ENCODE results near the gene TNFRSF8. TPM values are rescaled to one million over a fixed set of nuclear protein-coding genes. Genes with fewer than 3 reads are reported as not detected.

TNFRSF8 gene
- total RNA-seq, 1 experiment from 2014 or later = 2.9 TPM

GRCh38 chr1:12174924-12175810, 112.1 kb downstream of the TNFRSF8 start:
- no peak overlapping the region for H3K27ac ChIP-seq (ENCODE audit: insufficient read length, low read depth, low read length)
- H4K20me1 ChIP-seq (ENCODE audit: control insufficient read depth, insufficient read depth, insufficient read length) = no peaks in the 10 kb centered on the region

More at GRCh38 chr1:12174924-12175810, 112.1 kb downstream of the TNFRSF8 start:
- Histone ChIP-seq H3K23me2 (ENCODE audit: insufficient read length, low read depth, low read length, poor library complexity, severe bottlenecking) (no peaks in the 10 kb centered on the region), H3K18ac (ENCODE audit: insufficient read length, low read depth, low read length) (no peak overlapping the region), H2AK5ac (ENCODE audit: insufficient read length, low read length) (no peak overlapping the region), H2BK15ac (ENCODE audit: low read depth, low read length) (no peak overlapping the region; the same call in 1 of the 2 replicates), H2BK5ac (ENCODE audit: insufficient read length, low read length) (no peak overlapping the region), H3K4ac (ENCODE audit: low read depth, low read length) (no peak overlapping the region), H2BK120ac (ENCODE audit: low read depth, low read length, poor library complexity, severe bottlenecking) (no peak overlapping the region), H3T11ph (ENCODE audit: low read length) (no peak overlapping the region), H3K23ac (ENCODE audit: insufficient read length, low read depth, low read length) (no peak overlapping the region), H3K56ac (ENCODE audit: insufficient read length, low read depth, low read length) (no peak overlapping the region), H3K9ac (ENCODE audit: extremely low read depth, insufficient read length, low read length) (no peak overlapping the region), H4K91ac (ENCODE audit: insufficient read length, low read depth, low read length) (no peak overlapping the region), H3K79me2 (ENCODE audit: insufficient read depth, low read length) (no peaks in the 10 kb centered on the region), H2BK20ac (ENCODE audit: low read depth, low read length, poor library complexity, severe bottlenecking) (no peak overlapping the region), H2BK12ac (ENCODE audit: insufficient read length, low read depth, low read length) (no peak overlapping the region), H3K14ac (ENCODE audit: insufficient read depth, low read length) (no peak overlapping the region), H3K4me2 (ENCODE audit: insufficient read depth, insufficient read length, low read length) (no peak overlapping the region), H3K27me3 (ENCODE audit: insufficient read depth, low read length) (no peaks in the 10 kb centered on the region), H3K79me1 (ENCODE audit: insufficient read depth, low read depth, low read length, poor library complexity, severe bottlenecking) (no peaks in the 10 kb centered on the region), H4K5ac (ENCODE audit: insufficient read length, low read depth, low read length) (no peak overlapping the region), H2AFZ (ENCODE audit: low read length) (no peak overlapping the region), H3K4me1 (ENCODE audit: insufficient read depth, low read length) (no peaks in the 10 kb centered on the region; the same call in 1 of the 2 replicates), H3K9me3 (ENCODE audit: control insufficient read depth, low read depth, low read length) (no peaks in the 10 kb centered on the region), H4K8ac (replicated peaks; ENCODE audit: insufficient read length, low read depth, low read length) (no peak overlapping the region)
- Mint-ChIP-seq H3K27me3 (ENCODE audit: low read depth) (peaks cover 12% of the 10 kb centered on the region), H3K9me3 (no peaks in the 10 kb centered on the region; a peak in 2 of 5 replicates), H3K27ac (peak overlapping the region in 1 of 3 experiments; percentile 82; a peak in 3 of 7 replicates), H3K4me3 (no peak overlapping the region; a peak in 1 of 5 replicates), H3K36me3 (ENCODE audit: insufficient read depth in 1 of 3, low read depth in 3 of 3) (no peaks in the 10 kb centered on the region), H3K4me1 (peaks cover 19 to 28% of the 10 kb centered on the region in 2 experiments)
- TF ChIP-seq, protein P1, sequence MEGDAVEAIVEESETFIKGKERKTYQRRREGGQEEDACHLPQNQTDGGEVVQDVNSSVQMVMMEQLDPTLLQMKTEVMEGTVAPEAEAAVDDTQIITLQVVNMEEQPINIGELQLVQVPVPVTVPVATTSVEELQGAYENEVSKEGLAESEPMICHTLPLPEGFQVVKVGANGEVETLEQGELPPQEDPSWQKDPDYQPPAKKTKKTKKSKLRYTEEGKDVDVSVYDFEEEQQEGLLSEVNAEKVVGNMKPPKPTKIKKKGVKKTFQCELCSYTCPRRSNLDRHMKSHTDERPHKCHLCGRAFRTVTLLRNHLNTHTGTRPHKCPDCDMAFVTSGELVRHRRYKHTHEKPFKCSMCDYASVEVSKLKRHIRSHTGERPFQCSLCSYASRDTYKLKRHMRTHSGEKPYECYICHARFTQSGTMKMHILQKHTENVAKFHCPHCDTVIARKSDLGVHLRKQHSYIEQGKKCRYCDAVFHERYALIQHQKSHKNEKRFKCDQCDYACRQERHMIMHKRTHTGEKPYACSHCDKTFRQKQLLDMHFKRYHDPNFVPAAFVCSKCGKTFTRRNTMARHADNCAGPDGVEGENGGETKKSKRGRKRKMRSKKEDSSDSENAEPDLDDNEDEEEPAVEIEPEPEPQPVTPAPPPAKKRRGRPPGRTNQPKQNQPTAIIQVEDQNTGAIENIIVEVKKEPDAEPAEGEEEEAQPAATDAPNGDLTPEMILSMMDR (conservative IDR thresholded peaks at IDR 0.05) = no peak
- peak; percentile 55 for DNase-seq
- WGBS (ENCODE audit: extremely low coverage, insufficient read length, low lambda C conversion rate) = no CpG with 5 or more reads among the region's 17 CpGs
